ENCODE data around the gene NFAM1. TPM values are rescaled to one million over a fixed set of nuclear protein-coding genes. Genes with fewer than 3 reads are reported as not detected.

Gene NFAM1
- total and polyA plus RNA-seq, 7 donors: 0.08 to 1.1 (median 0.30) TPM

DNA sequence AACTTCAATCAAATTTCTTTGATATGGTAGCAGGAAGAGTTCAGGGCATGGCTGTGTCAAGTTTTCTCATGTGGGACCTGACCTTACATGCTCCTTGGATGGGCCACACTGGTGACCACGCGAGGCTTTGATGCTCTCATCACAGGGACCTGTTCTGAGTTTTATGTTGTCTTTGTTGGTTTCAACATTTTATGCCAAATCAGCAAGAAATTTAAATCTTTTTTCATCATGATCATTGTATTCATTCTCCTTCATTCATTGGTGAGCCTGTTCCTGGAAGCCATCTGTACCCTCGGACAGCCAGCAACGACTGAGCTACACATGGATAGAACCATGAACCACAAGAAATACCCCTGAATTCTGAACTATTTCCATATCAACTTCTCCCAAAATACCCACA lies 10.5 kb upstream of the NFAM1 start:
- H3K4me1 ChIP-seq: peaks cover 6% of the 10 kb centered on the region

DNA sequence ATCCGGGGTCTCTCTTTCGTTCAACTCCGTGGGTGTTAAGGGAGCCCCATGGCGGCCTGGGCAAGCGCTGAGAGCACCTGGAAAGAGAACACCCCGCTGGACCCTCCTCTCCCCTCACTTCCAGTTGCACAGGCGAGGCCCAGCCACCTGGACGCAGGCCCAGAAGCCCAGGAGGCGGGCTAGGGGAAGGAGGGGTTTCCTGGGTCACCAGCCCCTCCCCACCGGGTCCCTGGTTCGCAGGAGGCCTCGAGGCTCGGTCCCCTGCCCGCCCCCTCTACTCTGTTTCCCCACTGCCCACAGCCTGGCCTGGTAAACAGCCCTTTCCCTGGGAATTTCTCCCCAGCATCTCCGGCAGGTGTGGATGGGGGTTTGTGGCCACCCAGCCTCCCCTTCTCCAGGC lies 8.5 kb upstream of the NFAM1 start:
- H3K36me3 ChIP-seq (ENCODE audit: insufficient read depth in 1 of 2, low read depth in 1 of 2): no peaks in the 10 kb centered on the region
- no peak overlapping the region for H3K27ac ChIP-seq
- TF ChIP-seq, protein P1, sequence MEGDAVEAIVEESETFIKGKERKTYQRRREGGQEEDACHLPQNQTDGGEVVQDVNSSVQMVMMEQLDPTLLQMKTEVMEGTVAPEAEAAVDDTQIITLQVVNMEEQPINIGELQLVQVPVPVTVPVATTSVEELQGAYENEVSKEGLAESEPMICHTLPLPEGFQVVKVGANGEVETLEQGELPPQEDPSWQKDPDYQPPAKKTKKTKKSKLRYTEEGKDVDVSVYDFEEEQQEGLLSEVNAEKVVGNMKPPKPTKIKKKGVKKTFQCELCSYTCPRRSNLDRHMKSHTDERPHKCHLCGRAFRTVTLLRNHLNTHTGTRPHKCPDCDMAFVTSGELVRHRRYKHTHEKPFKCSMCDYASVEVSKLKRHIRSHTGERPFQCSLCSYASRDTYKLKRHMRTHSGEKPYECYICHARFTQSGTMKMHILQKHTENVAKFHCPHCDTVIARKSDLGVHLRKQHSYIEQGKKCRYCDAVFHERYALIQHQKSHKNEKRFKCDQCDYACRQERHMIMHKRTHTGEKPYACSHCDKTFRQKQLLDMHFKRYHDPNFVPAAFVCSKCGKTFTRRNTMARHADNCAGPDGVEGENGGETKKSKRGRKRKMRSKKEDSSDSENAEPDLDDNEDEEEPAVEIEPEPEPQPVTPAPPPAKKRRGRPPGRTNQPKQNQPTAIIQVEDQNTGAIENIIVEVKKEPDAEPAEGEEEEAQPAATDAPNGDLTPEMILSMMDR (IDR thresholded peaks at IDR 0.05): no peak
- peaks cover 6% of the 10 kb centered on the region for H3K4me1 ChIP-seq
- intact Hi-C loops (cut with DNase I): no loop called here
- peaks cover 0 to 58% (median 5%) of the 10 kb centered on the region in 3 donors for H3K27me3 ChIP-seq (ENCODE audit: insufficient read depth in 3 of 3, low read length in 2 of 3)
- 62 to 73% (median 71%) methylated on average over 11 to 15 of the region's 15 CpGs for WGBS, 3 donors
- no peaks in the 10 kb centered on the region for H3K9me3 ChIP-seq
- no peak overlapping the region for H3K4me3 ChIP-seq
- DNase-seq: no peak
- no peak for ATAC-seq

More for the DNA sequence above, 10.5 kb upstream of the NFAM1 start:
- ATAC-seq (no peak), DNase-seq (no peak)
- intact Hi-C loops (cut with DNase I): no loop called here
- Histone ChIP-seq H3K36me3 (ENCODE audit: insufficient read depth in 1 of 2, low read depth in 1 of 2) (no peaks in the 10 kb centered on the region), H3K4me3 (no peak overlapping the region), H3K27me3 (ENCODE audit: insufficient read depth in 3 of 3, low read length in 2 of 3) (peaks cover 0 to 60% (median 5%) of the 10 kb centered on the region in 3 donors), H3K27ac (no peak overlapping the region), H3K9me3 (no peaks in the 10 kb centered on the region)
- TF ChIP-seq, protein P1 (IDR thresholded peaks at IDR 0.05): no peak
- 69 to 70% (median 70%) methylated on average over 4 of the region's 4 CpGs for WGBS, 3 donors

DNA sequence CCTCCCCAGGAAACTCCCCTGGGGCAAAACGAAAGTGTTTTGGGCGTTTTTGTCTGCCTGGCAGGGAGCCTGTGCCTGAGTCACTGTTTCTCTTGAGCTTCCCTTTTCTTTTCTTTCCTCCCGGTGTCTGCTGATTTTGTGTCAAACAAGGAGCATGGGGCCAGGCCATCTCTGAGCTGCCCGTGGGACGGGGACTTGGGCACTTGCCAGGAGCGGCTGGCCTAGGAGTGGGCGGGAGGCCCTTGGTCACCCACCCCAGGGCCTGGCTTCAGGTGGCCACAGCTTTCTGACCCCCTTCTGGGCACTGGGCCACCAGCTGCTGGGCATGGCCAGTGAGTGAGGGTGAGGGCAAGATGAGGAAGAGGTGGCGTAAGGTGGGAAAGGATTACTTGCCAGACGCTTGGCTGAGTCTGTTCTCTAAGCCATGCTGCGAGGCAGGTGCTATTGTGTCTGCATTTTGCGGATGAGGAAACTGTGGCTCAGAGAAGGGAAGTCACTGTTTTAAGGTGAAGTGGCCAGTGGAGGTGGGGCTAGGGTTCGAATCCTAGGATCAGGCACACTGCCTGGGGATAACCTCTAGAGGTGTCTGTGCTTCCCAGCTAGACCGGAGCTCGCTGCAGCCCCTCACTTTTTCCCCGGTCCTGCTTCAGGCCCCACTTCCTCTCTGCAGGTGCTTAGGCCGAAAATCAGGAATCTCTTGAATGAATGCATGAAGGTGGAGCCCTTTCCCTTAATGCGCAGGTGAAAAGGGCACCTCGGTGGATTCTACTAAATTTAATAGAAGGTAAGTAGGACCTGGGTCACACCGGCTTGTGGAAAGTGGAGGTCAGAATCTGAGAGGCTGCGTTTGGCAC lies 7.8 kb upstream of the NFAM1 start:
- Histone ChIP-seq H3K36me3 (ENCODE audit: insufficient read depth in 1 of 2, low read depth in 1 of 2) (no peaks in the 10 kb centered on the region), H3K27ac (no peak overlapping the region), H3K27me3 (ENCODE audit: insufficient read depth in 3 of 3, low read length in 2 of 3) (peaks cover 0 to 57% (median 6%) of the 10 kb centered on the region in 3 donors), H3K4me3 (peak overlapping the region; percentile 6), H3K9me3 (no peaks in the 10 kb centered on the region), H3K4me1 (peaks cover 6% of the 10 kb centered on the region)
- peak; percentile 47 to 68 for DNase-seq
- TF ChIP-seq, protein P1 (IDR thresholded peaks at IDR 0.05): no peak
- WGBS, 3 donors: 60 to 64% (median 62%) methylated on average over 20 of the region's 20 CpGs
- no peak for ATAC-seq
- intact Hi-C loops (cut with DNase I): loop anchor here (5.0 to 10.0 kb wide), 3 partner anchors 168 to 465 kb away; partner anchors contain the start of genes NDUFA6 (in 1 of the 2) and TCF20 (in 1 of the 2)

DNA sequence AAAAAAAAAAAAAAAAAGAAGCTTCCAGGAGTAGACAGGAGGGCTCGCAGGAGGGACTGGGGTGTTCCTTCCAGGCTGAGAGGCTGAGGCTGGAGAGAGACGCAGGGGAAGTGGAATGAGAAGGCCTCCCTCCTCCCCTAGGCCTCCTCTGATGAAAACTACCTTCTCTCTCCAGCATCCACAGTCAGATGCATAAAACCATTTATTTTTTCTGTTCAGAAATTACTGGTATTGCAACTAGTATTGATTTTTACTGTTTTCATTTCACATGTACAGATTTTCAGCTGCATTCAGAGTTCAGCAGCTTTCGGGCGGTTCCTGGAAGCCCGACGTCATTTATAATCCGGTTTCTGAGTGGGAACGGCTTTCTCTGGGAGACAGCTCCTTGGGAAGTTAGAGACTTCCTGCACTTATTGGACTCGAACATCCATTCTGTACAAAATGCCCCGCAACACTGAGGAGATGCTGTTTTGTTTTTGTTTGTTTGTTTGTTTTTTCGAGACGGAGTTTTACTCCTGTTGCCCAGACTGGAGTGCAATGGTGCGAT lies 6.9 kb upstream of the NFAM1 start:
- TF ChIP-seq, protein P1 (IDR thresholded peaks at IDR 0.05): no peak
- Histone ChIP-seq H3K4me1 (no peaks in the 10 kb centered on the region), H3K9me3 (no peaks in the 10 kb centered on the region), H3K27me3 (ENCODE audit: insufficient read depth in 3 of 3, low read length in 2 of 3) (peaks cover 0 to 57% (median 11%) of the 10 kb centered on the region in 3 donors), H3K27ac (no peak overlapping the region), H3K36me3 (ENCODE audit: insufficient read depth in 1 of 2, low read depth in 1 of 2) (no peaks in the 10 kb centered on the region), H3K4me3 (no peak overlapping the region)
- DNase-seq: no peak
- intact Hi-C loops (cut with DNase I): loop anchor here (5.0 to 10.0 kb wide), 3 partner anchors 167 to 464 kb away; partner anchors contain the start of genes NDUFA6 (in 1 of the 2) and TCF20 (in 1 of the 2)
- 64 to 69% (median 69%) methylated on average over 13 of the region's 13 CpGs for WGBS, 3 donors
- ATAC-seq: no peak
